Measurements from ENCODE around the gene RPS6KA1.

RPS6KA1 gene

GRCh38 chr1:26543462-26543861 lies 13.9 kb downstream of the RPS6KA1 start:
- no peak for DNase-seq (ENCODE audit: low read depth, low spot score)
- H3K4me1 ChIP-seq (ENCODE audit: insufficient read depth, insufficient read length), result peaks cover 22% of the 10 kb centered on the region
- H3K27me3 ChIP-seq (ENCODE audit: insufficient read depth, insufficient read length), result no peaks in the 10 kb centered on the region

GRCh38 chr1:26544126-26544525 lies 14.6 kb downstream of the RPS6KA1 start:
- no peaks in the 10 kb centered on the region for H3K9me3 ChIP-seq (ENCODE audit: insufficient read depth, low read length)
- no peaks in the 10 kb centered on the region for H3K27me3 ChIP-seq (ENCODE audit: insufficient read depth, insufficient read length)
- H3K4me1 ChIP-seq (ENCODE audit: insufficient read depth, insufficient read length), result peaks cover 22% of the 10 kb centered on the region
- no peak for DNase-seq (ENCODE audit: low read depth, low spot score)
- no peak overlapping the region for H3K9ac ChIP-seq (ENCODE audit: insufficient read length, low read depth)
- peaks cover 66% of the 10 kb centered on the region for H3K36me3 ChIP-seq (ENCODE audit: insufficient read depth, insufficient read length, low read length)
- TF ChIP-seq ZNF274 (IDR thresholded peaks at IDR 0.05; ENCODE audit: low read depth, low read length), result no peak
- no peak overlapping the region for H3K4me3 ChIP-seq (ENCODE audit: insufficient read length, low read depth)

More at GRCh38 chr1:26543462-26543861, 13.9 kb downstream of the RPS6KA1 start:
- H3K9ac ChIP-seq (ENCODE audit: insufficient read length, low read depth), result no peak overlapping the region
- TF ChIP-seq ZNF274 (IDR thresholded peaks at IDR 0.05; ENCODE audit: low read depth, low read length) (no peak), YY1 (IDR thresholded peaks at IDR 0.05; ENCODE audit: insufficient read depth, insufficient read length) (no peak), SUZ12 (IDR thresholded peaks at IDR 0.05; ENCODE audit: extremely low read depth, insufficient read depth, insufficient read length) (no peak)
- peaks cover 67% of the 10 kb centered on the region for H3K36me3 ChIP-seq (ENCODE audit: insufficient read depth, insufficient read length, low read length)
- no peaks in the 10 kb centered on the region for H3K9me3 ChIP-seq (ENCODE audit: insufficient read depth, low read length)
- H3K4me3 ChIP-seq (ENCODE audit: insufficient read length, low read depth), result no peak overlapping the region

GRCh38 chr1:26545969-26546323 lies 16.4 kb downstream of the RPS6KA1 start:
- peaks cover 60% of the 10 kb centered on the region for H3K36me3 ChIP-seq (ENCODE audit: insufficient read depth, insufficient read length, low read length)
- H3K4me1 ChIP-seq (ENCODE audit: insufficient read depth, insufficient read length), result peaks cover 22% of the 10 kb centered on the region
- DNase-seq (ENCODE audit: low read depth, low spot score), result no peak
- no peak overlapping the region for H3K9ac ChIP-seq (ENCODE audit: insufficient read length, low read depth)
- no peaks in the 10 kb centered on the region for H3K27me3 ChIP-seq (ENCODE audit: insufficient read depth, insufficient read length)
- TF ChIP-seq SUZ12 (IDR thresholded peaks at IDR 0.05; ENCODE audit: extremely low read depth, insufficient read depth, insufficient read length) (no peak), YY1 (IDR thresholded peaks at IDR 0.05; ENCODE audit: insufficient read depth, insufficient read length) (no peak), ZNF274 (IDR thresholded peaks at IDR 0.05; ENCODE audit: low read depth, low read length) (no peak)
- H3K4me3 ChIP-seq (ENCODE audit: insufficient read length, low read depth), result no peak overlapping the region
- no peaks in the 10 kb centered on the region for H3K9me3 ChIP-seq (ENCODE audit: insufficient read depth, low read length)

GRCh38 chr1:26546375-26546774 lies 16.8 kb downstream of the RPS6KA1 start:
- peaks cover 20% of the 10 kb centered on the region for H3K4me1 ChIP-seq (ENCODE audit: insufficient read depth, insufficient read length)
- H3K9me3 ChIP-seq (ENCODE audit: insufficient read depth, low read length), result no peaks in the 10 kb centered on the region
- no peak overlapping the region for H3K9ac ChIP-seq (ENCODE audit: insufficient read length, low read depth)
- DNase-seq (ENCODE audit: low read depth, low spot score), result no peak
- H3K27me3 ChIP-seq (ENCODE audit: insufficient read depth, insufficient read length), result no peaks in the 10 kb centered on the region
- H3K4me3 ChIP-seq (ENCODE audit: insufficient read length, low read depth), result no peak overlapping the region
- peaks cover 64% of the 10 kb centered on the region for H3K36me3 ChIP-seq (ENCODE audit: insufficient read depth, insufficient read length, low read length)
- TF ChIP-seq SUZ12 (IDR thresholded peaks at IDR 0.05; ENCODE audit: extremely low read depth, insufficient read depth, insufficient read length), result no peak

GRCh38 chr1:26546819-26547218 lies 17.3 kb downstream of the RPS6KA1 start:
- Histone ChIP-seq H3K9me3 (ENCODE audit: insufficient read depth, low read length) (no peaks in the 10 kb centered on the region), H3K9ac (ENCODE audit: insufficient read length, low read depth) (no peak overlapping the region), H3K36me3 (ENCODE audit: insufficient read depth, insufficient read length, low read length) (peaks cover 67% of the 10 kb centered on the region), H3K4me1 (ENCODE audit: insufficient read depth, insufficient read length) (peaks cover 16% of the 10 kb centered on the region), H3K4me3 (ENCODE audit: insufficient read length, low read depth) (no peak overlapping the region), H3K27me3 (ENCODE audit: insufficient read depth, insufficient read length) (no peaks in the 10 kb centered on the region)
- DNase-seq (ENCODE audit: low read depth, low spot score), result no peak
- no peak for TF ChIP-seq SUZ12 (IDR thresholded peaks at IDR 0.05; ENCODE audit: extremely low read depth, insufficient read depth, insufficient read length)
- TF ChIP-seq ZNF274 (IDR thresholded peaks at IDR 0.05; ENCODE audit: low read depth, low read length), result no peak
- TF ChIP-seq YY1 (IDR thresholded peaks at IDR 0.05; ENCODE audit: insufficient read depth, insufficient read length), result no peak

GRCh38 chr1:26548841-26549240 lies 19.3 kb downstream of the RPS6KA1 start:
- TF ChIP-seq SUZ12 (IDR thresholded peaks at IDR 0.05; ENCODE audit: extremely low read depth, insufficient read depth, insufficient read length), result no peak
- TF ChIP-seq ZNF274 (IDR thresholded peaks at IDR 0.05; ENCODE audit: low read depth, low read length), result no peak
- no peak for TF ChIP-seq YY1 (IDR thresholded peaks at IDR 0.05; ENCODE audit: insufficient read depth, insufficient read length)
- peaks cover 64% of the 10 kb centered on the region for H3K36me3 ChIP-seq (ENCODE audit: insufficient read depth, insufficient read length, low read length)
- no peak overlapping the region for H3K4me3 ChIP-seq (ENCODE audit: insufficient read length, low read depth)
- H3K9ac ChIP-seq (ENCODE audit: insufficient read length, low read depth), result no peak overlapping the region
- peaks cover 7% of the 10 kb centered on the region for H3K4me1 ChIP-seq (ENCODE audit: insufficient read depth, insufficient read length)
- no peaks in the 10 kb centered on the region for H3K27me3 ChIP-seq (ENCODE audit: insufficient read depth, insufficient read length)
- H3K9me3 ChIP-seq (ENCODE audit: insufficient read depth, low read length), result no peaks in the 10 kb centered on the region
- no peak for DNase-seq (ENCODE audit: low read depth, low spot score)

- Histone ChIP-seq H3K27me3 (ENCODE audit: insufficient read depth, insufficient read length) (no peaks in the 10 kb centered on the region), H3K9me3 (ENCODE audit: insufficient read depth, low read length) (no peaks in the 10 kb centered on the region), H3K9ac (ENCODE audit: insufficient read length, low read depth) (no peak overlapping the region), H3K4me3 (ENCODE audit: insufficient read length, low read depth) (no peak overlapping the region), H3K4me1 (ENCODE audit: insufficient read depth, insufficient read length) (peaks cover 10% of the 10 kb centered on the region), H3K36me3 (ENCODE audit: insufficient read depth, insufficient read length, low read length) (peaks cover 74% of the 10 kb centered on the region)
- no peak for DNase-seq (ENCODE audit: low read depth, low spot score)
- TF ChIP-seq SUZ12 (IDR thresholded peaks at IDR 0.05; ENCODE audit: extremely low read depth, insufficient read depth, insufficient read length) (no peak), YY1 (IDR thresholded peaks at IDR 0.05; ENCODE audit: insufficient read depth, insufficient read length) (no peak), ZNF274 (IDR thresholded peaks at IDR 0.05; ENCODE audit: low read depth, low read length) (no peak)
Measured at GRCh38 chr1:26550946-26551345, 21.4 kb downstream of the RPS6KA1 start.

GRCh38 chr1:26552720-26553119 lies 23.2 kb downstream of the RPS6KA1 start:
- Histone ChIP-seq H3K4me1 (ENCODE audit: insufficient read depth, insufficient read length) (peaks cover 11% of the 10 kb centered on the region), H3K9me3 (ENCODE audit: insufficient read depth, low read length) (no peaks in the 10 kb centered on the region), H3K9ac (ENCODE audit: insufficient read length, low read depth) (no peak overlapping the region), H3K27me3 (ENCODE audit: insufficient read depth, insufficient read length) (no peaks in the 10 kb centered on the region), H3K36me3 (ENCODE audit: insufficient read depth, insufficient read length, low read length) (peaks cover 71% of the 10 kb centered on the region), H3K4me3 (ENCODE audit: insufficient read length, low read depth) (no peak overlapping the region)
- DNase-seq (ENCODE audit: low read depth, low spot score), result no peak
- TF ChIP-seq ZNF274 (IDR thresholded peaks at IDR 0.05; ENCODE audit: low read depth, low read length) (no peak), SUZ12 (IDR thresholded peaks at IDR 0.05; ENCODE audit: extremely low read depth, insufficient read depth, insufficient read length) (no peak), YY1 (IDR thresholded peaks at IDR 0.05; ENCODE audit: insufficient read depth, insufficient read length) (no peak)
